RPMI7951 (cell line): ENCODE measurements around the gene ADCK2. TPM values are rescaled to one million over a fixed set of nuclear protein-coding genes. Genes with fewer than 3 reads are reported as not detected.
"Not testable (repeated sequence)": the region's sequence is repeated elsewhere in the genome, so short reads cannot be mapped to it uniquely, and the experiment has no call there.

Experiments
- DNase-seq: peaks from one replicate; pipeline ENCODE4 v3.0.0-alpha.2; 2012; ENCODE audit warnings: low read depth
- total RNA-seq: library from RNA; depleted of rRNA; stranded (reverse); fragments of >200 nt; shearing (Covaris generic); gene quantifications from 2 replicates; pipeline ENCODE4 v1.2.3, GENCODE V29; 2014

The ADCK2 gene
- total RNA-seq, 1 experiment from 2014 or later, result 16.2 TPM

- peak; percentile 41 for DNase-seq
These were observed 473 bp downstream of the ADCK2 start for GRCh38 chr7:140673063-140673773.

DNA sequence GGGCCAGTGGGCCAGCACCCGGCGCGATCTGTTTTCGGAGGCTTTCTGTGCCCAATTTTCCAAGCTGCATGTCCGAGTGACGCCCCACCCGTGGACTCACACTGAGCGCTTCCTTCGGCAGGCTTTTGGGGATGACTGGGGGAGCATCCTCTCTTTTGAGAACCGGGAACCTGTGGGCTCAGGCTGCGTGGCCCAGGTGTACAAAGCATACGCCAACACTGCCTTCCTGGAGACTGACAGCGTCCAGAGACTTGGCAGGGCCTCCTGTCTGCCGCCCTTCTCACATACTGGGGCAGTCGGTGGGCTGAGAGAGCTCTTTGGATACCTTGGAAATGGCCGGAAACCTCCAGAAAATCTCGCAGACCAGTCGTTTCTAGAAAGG is 1.0 kb downstream of the ADCK2 start:
- no peak for DNase-seq

DNA sequence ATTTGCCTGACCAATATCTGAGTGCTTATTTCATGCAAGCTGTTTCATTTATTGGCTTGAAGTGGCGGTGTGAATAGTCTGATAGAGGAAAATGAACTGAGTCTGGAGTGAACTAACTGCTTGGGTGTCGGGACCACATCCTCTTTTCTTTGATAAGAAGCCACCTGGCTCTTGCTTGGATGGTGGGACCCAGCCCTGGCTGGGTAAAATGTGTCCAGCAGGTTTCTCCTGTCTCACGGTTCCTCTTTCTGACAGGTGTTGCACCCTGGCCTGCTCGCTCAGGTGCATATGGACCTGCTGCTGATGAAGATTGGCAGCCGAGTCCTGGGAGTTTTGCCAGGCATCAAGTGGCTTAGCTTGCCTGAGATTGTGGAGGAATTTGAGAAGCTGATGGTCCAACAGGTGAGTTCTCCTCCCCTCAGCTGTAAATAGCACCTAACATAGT is 1.6 kb downstream of the ADCK2 start:
- no peak for DNase-seq

DNA sequence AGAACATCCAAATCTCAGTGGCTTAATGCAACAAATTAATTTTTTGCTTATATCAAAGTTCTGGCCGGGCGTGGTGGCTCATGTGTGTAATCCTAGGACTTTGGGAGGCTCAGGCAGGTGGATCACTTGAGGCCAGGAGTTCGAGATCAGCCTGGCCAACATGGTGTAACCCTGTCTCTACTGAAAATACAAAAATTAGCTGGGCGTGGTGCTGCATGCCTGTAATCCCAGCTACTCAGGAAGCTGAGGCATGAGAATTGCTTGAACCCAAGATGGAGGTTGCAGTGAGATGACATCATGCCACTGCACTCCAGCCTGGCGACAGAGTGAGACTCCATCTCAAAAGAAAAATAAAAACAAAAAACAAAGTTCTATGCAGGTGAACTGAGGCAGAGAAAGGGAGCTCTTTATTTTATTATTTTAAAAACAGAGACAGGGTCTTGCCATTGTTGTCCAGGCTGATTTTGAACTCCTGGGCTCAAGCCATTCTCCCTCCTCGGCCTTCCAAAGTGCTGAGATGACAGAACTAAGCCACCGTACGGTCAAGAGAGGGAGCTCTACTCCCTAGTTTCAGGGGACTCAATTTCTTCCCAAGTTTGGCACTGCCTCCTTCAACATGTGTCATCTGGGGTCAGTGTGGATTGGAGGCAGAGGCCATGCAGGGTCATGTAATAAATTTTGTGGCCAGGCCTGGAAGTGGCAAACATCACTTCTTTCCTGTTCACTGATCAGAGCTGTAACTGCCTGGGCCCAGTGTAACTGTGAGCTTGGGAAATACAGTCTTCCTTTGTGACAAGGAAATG is 2.4 kb downstream of the ADCK2 start:
- DNase-seq, result peak; percentile 71

GRCh38 chr7:140675726-140676125 is 3.0 kb downstream of the ADCK2 start:
- no peak for DNase-seq

GRCh38 chr7:140676306-140676705 is 3.6 kb downstream of the ADCK2 start:
- DNase-seq, result no peak

DNA sequence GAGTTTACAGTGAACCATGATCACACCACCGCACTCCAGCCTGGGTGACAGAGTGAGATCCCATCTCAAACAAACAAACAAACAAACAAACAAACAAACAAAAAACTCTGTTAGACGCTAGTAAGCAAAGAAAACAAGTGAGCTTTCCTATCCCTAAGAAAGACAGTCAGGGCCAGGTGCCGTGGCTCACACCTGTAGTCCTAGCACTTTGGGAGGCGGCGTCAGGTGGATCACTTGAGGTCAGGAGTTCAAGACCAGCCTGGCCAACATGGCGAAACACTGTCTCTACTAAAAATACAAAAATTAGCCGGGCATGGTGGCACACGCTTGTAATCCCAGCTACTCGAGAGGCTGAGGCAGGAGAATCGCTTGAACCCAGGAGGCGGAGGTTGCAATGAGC is 4.2 kb downstream of the ADCK2 start:
- not testable (repeated sequence) for DNase-seq

DNA sequence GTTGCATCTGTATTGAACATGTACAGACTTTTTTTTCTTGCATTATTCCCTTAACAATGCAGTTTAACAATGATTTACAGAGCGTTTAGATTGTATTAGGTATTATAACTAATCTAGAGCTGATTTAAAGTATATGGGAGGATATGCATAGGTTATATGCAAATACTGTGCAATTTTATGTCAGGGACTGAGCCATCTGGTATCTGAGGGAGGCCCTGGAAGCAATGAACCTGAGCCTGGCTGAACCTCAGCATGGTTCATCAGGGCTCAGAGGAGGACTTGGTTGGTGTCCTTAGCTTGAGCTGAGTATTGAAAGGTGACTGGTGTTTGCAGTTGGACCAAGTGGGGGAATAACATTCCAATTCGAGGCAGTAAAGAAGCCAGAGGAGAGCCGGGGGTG is 4.8 kb downstream of the ADCK2 start:
- no peak for DNase-seq

- no peak for DNase-seq
These were observed 5.5 kb downstream of the ADCK2 start for GRCh38 chr7:140678081-140678815.

GRCh38 chr7:140678816-140679130 is 6.0 kb downstream of the ADCK2 start:
- no peak for DNase-seq

GRCh38 chr7:140679186-140679585 is 6.4 kb downstream of the ADCK2 start:
- DNase-seq, result no peak

- no peak for DNase-seq
These were observed 8.1 kb downstream of the ADCK2 start for GRCh38 chr7:140680886-140681285.

- DNase-seq, result no peak
These were observed 9.0 kb downstream of the ADCK2 start for GRCh38 chr7:140681766-140682165.

DNA sequence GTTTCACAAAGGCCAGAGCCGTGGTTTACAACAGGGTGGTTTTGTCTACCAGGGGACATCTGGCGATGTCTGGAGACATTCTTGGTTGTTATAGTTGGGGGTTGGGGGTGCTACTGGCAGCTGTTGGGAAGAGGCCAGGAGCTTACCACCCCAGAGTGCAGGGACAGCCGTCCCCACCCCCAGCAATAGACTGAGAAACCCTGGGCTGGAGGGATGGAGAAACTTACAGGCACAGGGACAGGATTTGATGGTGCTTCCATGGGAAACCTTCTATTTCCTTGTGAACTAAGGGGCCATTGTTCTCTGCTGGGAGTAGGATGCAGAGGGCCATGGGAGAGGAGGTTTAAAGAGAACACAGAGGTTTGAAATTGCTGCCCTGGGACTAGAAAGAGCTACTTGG is 10.9 kb downstream of the ADCK2 start:
- DNase-seq, result peak; percentile 18

DNA sequence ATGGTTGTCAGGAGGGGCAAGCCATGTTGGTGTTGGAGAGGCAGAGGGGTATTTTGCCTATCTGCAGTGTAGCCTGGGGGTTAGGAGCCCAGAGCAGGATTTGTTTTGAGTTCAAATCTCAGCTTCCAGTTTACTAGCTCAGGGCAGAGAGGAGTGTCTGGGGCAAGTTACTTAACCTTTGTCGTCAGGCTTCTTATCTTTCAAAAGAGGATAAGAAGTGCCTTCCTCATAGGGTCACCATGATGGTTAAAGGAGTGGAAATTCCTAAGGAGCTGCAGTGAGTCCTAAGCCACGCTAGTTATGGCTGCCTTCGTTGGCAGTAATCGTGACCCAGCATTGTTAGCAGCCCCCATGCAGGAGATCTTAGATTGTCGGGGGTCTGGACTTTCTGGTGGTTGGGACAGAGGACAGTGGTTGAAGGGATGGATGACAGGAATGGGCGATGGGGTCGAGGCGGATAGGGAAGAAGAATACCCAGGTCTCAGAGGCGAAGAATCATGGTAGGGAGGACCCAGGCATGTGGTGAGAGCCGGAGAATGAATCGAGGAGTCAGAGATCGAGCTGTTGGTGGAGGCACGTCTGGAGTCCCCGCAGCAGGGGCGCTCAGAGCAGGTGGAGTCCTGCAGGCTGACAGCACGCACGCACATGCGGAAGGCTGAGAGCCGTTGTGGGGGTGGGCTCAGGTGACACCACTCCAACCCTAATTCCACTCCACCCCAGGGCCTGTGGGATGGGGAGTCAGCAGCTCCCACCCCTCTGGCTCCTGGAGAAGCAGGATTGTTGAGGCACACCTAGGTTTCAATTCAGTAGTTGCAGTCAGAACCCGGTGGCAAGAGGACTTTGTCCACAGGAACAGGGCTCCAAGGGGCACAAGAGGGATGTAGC is 11.6 kb downstream of the ADCK2 start:
- no peak for DNase-seq

GRCh38 chr7:140685407-140686087 is 12.8 kb downstream of the ADCK2 start:
- DNase-seq, result no peak

- DNase-seq, result no peak
These were observed 14.2 kb downstream of the ADCK2 start for GRCh38 chr7:140686921-140687320.

GRCh38 chr7:140688341-140688740 is 15.6 kb downstream of the ADCK2 start:
- DNase-seq, result no peak

DNA sequence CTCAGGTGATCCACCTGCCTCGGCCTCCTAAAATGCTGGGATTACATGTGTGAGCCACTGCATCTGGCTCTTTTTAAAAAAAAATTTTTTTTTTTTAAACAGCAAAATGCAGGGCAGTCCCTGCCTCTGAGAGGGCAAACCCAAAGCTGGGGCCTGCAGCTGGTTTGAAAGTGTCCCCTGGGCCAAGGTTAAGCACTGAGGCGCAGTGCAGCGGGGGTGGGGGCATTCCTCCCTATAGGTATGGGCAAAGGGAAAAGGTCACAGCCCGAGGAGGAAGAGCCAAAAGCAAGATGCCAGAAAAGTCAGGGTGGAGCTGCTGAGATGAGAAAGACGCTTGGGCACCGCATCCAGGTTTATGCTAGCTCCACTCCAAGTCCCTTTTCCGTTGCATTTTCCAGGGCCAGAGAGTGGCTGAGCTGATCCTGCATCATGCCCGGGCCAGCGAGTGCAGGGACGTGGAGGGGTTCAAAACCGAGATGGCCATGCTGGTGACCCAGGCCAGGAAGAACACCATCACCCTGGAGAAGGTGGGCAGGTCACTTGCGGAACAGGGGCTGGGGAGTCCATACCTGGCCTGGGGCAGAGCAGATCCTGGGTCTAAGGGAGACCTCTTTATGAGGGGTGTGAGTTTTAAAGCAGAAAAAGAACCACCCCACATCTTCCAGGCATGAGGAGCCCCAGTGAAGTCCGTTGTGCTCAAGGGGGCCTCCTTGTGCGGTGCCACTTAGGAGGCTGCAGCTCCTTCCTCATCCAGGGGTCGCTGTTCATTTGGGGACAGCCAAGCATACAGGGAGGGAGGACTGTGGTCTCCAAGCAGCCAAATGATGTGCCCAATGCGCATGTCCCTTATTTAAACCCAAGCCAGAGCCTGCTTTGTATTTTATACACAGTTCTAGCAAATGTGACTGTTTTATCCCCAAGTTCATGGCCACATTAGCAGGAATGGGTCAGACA is 16.7 kb downstream of the ADCK2 start:
- DNase-seq, result no peak
